ENCODE results near the gene PDE4C.

PDE4C gene

DNA sequence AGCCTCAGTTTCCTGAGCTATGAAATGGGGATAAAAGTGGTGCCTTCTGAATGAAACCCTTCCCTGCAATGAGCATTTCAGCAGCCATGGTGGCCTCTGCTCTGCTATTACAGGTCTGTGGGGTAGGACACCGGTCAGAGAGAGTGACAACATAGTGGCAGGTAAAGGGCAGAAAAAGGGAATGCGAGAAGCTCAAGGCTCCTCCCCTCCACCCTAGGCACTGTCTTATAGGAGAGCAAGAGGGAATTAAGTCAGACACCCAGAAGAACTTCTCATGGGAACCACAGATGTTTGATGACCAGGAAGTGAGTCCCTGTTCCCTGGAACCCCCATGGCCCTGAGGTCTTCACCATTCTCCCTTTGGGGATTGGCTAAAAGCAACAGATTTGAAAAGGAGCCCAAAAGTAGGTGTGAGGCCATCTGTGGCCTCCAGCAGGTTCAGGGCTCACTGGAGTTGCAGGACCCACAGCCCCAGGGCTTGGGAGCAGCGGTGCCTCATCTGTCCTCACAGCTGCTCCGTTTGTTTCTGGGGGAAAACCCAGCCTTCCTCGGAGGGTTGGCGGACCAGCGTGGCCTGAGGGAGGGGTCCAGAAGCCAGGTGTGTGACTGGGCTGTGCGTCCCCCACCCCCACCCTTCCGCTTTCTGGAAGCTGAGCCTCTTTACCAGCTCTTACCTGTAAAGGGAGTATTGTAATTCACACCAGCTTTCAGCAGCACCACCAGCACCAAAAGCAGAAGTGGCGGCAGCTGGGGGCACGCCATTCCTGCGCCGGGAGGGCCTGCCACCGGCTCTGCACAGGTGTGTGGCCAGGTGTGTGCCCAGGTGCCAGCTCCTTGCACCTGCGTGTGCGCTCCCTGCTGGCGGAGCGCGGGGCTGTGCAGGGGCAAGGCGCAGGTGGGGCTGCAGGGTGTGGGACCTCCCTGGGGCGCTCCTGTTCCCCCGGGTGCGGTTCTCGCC is 28.6 kb upstream of the PDE4C start:
- DNase-seq = no peak

DNA sequence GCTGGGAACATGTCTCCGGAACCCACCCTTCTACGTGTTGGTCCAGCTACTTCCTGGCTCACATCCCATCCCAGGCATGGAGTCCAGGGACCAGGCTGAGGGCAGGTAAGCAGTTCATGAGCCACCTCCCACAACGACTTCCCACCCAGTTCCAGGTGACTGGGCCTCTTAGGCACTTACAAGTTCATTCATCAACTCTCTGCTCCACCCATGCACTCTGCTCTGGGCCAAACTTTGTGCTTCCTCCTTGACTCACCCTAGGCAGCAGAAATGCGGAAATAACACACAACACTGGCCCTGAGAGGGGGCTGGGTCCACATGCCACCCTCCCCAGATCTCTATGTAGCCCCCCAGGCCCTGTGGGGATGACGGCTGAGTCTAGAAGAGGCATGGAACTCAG is 27.5 kb upstream of the PDE4C start:
- DNase-seq = peak in 2 of 4 experiments; percentile 16 to 70

DNA sequence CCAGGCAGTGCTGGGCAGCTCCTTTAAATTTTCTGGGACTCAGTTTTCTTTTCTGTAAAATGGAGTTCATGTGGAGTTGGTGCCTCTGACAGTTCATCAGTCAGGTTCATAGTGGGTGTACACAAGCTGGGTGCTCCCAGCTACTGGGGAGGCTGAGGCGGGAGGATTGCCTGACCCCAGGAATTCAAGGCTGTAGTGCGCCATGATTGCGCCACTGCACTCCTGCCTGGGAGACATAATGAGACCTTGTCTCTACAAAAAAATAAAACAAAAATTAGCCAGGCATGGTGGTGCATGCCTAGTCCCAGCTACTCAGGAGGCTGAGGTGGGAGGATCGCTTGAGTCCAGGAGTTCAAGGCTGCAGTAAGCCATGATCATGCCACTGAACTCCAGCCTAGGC is 26.9 kb upstream of the PDE4C start:
- no peak for DNase-seq

DNA sequence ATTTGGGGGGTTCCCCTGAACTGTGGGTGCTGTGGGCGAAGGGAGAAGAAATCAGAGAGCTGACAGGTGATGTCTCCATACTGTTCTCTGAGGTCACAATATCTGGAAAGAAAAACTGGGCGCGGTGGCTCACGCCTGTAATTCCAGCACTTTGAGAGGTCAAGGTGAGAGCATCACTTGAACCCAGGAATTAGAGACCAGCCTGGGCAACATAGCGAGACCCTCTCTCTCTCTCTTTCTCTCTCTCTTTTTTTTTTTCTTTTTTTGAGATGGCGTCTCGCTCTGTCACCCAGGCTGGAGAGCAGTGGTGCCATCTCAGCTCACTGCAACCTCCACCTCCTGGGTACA is 26.1 kb upstream of the PDE4C start:
- no peak for DNase-seq

DNA sequence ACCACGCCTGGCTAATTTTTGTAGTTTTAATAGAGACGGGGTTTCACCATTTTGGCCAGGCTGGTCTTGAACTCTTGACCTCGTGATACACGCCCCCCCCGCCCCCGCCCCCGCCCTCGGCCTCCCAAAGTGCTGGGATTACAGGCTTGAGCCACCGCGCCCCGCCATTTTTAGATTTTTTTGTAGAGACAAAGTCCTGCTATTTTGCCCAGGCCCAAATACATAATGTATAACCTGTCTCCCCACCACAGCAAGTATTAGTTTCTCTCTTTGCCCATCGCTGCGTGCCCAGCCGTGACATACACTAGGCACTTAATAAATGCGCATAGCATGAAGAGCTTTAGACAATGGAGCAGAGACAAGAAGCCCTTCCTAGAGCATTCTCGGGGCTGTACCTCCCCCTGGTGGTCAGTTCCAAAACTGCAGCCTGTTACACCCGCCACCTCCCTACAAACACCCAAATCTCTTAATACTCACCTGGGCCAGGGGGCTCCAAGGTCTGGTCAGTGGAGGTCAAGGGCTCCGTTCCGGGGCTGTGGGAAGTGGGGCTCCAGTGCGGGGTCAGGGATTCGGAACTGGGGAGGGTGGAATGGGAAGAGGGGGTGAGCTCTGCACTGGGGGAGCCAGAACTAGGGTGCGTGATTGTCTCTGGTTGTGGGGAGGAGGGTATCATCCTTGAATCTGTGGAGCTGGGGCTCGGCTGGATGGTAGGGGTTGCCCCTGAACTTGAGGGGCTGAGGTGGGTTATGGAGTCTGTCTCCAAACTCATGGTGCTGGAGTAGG is 25.5 kb upstream of the PDE4C start:
- DNase-seq = peak; percentile 73 to 91 (median 82)

DNA sequence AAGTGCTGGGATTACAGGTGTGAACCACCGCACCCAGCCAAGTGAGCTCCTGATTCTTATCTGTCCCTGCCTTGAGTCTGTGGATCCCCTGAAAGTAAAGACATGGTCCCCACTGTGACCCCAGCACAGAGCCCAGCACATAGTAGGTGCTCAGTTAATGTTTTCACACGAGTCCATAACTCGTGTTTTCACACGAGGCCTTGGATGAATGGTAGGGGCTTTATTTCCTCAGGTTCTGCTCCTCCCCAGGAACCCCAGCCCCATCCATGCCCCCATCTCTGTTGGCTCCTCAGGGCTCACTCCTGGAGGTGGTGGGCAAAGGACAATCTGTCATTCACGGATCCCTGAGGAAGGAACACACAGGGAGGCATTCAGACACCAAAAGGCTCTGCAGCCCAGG is 23.6 kb upstream of the PDE4C start:
- DNase-seq = no peak

DNA sequence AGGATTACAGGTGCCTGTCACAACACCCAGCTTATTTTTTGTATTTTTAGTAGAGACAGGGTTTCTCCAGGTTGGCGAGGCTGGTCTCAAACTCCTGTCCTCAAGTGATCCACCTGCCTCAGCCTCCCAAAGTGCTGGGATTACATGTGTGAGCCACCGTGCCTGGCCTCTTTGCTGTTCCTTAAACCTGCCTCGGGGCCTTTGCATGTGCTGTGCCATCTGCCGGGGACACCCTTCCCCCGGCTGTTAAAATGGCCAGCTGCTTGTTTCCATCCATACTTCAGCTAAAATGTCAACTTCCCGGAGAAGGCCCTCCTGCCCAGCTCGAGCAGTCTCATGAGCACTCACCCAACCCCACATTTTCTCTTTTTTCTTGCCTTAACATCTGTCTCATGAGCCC is 19.1 kb upstream of the PDE4C start:
- DNase-seq = no peak

DNA sequence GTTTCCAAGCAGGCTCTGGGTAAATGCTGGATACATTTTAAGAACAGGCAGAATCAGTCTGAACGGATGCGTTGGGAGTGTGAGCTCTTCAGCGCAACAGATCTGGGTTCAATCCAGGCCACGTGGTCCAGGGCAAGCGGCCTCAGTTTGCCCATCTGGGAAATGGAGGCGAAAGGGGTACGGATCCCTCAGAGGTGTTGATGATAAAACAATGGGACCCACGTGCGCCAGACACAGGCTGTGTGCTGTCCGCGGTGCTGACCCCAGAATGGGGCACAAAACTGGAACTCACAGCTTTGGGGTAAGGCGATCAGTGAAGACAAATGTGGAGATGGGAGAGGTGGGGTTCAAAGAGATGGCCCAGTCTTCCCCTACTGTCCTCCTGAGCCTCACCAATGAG is 13.1 kb upstream of the PDE4C start:
- DNase-seq = peak in 1 of 4 experiments; percentile 39

DNA sequence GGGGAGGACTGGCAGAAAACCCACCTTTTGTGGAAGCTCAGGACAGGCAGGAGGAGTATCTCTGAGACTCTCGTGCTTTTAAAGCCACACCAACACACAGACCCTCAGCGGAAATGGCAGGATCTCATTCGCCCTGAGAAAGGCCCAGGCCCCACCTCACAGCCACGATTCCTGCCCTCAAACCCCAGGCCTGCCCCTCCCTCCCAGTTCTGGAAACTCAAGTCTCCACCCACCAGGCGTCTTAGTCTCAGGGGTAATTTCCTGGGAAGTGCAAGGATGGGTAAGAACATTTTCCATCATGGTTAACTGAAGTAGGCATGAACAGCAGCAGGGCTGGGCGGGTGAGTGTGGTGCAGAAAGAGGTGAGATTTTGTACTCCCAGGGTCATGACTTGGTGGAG is 8.0 kb upstream of the PDE4C start:
- no peak for DNase-seq

DNA sequence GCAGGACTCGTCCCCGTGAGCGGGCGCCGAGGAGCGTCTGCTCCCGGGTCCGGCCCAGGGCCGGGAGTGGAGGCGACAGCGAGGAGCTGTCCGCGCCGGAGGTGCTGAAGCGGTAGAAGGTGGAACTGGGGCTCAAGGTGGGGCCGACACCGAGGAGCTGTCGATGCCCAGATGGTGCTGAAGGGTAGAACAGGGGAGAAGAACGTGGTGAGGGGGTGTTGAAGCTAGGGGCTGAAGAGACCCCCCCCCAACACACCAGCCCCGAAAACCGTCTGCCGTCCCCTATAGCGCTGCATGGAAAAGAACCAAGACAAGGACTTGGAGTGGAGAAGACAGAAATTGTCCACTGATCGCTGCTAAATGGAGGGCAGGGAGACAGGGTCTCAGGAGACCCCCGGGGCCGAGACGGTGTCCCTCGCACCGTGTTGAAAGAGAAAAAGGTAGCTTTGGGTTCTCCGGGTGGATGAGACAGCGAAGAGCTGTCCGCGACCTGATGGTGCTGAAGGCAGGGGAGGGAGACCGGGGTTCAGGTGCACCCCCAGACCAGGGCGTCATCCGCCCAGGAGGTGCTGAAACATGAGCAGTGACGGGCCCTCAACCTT is 7.1 kb upstream of the PDE4C start:
- DNase-seq = peak; percentile 48 to 78 (median 63)

DNA sequence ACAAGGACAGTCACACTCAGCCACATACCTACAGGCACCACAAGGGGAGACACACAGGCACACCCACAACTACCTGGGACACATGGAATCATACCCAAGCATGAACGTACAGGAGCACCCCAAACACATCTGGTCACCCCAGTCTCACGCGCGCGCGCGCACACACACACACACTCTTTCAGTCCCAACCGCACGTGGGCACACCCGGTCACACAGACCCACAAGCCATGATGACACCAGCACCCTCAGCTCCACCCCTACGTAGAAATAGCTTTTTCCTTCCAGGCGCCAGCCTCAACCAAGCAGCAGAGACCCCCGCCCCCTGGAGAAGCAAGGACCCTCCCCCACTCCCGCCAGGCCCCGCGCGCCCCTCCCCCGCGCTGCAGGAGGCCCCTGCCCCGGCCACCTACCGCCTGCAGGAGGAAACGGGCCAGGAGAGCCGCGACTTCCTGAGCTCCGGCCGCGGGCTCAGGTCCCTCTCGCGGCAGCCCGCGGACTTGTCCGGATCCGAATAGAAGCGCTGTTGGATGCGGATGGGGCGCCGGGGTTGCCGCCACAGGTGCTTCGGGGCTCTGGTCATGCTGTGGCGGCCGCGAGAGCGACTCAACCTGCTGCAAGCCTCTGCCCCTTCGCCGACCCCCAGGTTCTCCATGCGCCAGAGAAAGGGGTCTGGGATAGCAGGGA is 6.4 kb upstream of the PDE4C start:
- peak in 2 of 4 experiments; percentile 33 to 34 for DNase-seq

DNA sequence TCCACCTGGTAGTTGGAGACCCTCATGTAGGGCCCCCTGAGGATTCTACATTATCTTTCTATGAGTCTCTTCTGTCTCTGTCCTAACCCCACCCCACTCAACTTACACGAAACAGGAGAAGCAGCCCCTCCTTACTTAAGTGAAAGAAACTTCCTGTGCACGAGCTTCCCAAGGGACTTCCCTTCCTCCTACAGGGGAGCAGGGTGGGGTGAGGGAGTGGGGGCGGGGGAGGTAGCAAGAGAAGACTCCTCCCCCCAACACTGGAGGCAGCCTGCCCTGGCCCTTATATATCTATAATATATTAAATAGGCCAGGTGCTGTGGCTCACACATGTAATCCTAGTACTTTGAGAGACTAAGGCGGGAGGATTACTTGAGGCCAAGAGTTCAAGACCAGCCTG is 5.5 kb upstream of the PDE4C start:
- DNase-seq = peak in 3 of 4 experiments; percentile 49 to 59 (median 56)

DNA sequence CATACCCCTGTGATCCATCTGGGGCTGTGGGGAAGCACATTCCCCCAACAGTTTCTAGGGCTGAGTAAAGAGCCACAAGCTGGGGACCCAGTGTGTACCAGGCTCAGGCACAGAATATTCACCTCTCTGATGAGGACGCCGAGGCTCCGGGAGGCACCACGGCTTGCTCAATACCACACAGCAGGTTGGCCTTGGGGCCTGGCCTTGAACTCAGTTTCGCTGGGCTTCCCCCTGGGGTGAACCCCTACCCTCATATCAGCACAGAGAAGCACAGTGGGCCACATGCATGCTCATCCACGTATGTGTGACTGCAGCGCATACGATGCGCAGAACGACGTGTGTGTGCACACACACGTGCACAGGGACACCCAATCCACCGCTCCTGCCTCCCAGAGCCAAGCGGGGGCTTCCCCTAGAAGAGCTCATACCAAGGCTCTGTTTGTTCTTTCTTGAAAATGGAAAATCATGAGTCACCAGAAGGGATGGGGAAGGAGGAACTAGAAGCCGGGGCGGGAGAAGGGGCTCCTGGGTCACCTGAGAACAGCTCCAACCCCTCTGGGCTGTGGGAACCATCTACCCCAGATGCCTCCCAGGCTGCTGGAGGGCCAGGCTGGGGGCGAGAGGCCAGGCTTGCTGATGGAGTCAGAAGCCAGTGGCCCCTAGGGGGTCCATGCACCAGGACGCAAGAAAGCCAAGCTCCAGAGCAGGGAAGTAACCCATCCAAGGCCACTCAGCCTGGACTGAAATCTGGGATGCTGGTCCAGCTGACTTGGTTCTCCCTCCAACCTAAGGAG is 4.9 kb upstream of the PDE4C start:
- peak; percentile 55 to 79 (median 76) for DNase-seq

DNA sequence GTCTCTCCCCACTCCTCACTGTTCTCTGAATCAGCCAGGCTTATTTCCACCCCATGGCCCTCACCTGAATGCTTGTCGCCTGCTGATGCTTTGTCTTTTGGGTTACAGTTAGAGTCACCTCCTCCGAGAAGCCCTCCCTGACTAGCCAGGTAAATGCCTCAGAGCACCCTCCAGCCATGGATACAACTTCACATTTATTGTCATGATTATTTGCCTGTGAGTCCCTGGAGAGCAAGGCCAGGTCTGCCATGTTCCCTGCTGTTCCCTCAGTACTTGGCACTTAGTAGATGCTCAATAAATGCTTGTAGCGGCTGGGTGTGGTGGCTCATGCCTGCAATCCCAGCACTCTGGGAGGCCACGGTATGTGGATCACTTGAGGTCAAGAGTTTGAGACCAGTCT is 3.7 kb upstream of the PDE4C start:
- no peak for DNase-seq

DNA sequence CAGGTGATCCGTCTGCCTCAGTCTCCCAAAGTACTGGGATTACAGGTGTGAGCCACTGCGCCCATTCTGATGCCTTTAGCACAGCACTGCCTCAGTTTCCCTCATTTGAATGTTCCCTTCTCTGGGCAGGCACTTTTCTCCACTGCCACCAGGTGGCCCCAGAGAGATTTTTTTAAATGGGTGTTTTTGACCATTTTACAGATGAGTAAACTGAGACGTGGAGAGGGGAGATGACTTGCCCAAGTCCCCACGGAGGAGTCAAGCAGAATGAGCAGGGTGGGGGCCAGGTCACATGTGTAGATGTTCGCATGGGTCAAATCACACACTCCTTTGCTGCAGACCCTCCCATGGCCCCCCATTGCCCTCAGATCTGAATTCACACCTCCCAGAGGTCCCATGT is 3.2 kb upstream of the PDE4C start:
- DNase-seq = no peak

DNA sequence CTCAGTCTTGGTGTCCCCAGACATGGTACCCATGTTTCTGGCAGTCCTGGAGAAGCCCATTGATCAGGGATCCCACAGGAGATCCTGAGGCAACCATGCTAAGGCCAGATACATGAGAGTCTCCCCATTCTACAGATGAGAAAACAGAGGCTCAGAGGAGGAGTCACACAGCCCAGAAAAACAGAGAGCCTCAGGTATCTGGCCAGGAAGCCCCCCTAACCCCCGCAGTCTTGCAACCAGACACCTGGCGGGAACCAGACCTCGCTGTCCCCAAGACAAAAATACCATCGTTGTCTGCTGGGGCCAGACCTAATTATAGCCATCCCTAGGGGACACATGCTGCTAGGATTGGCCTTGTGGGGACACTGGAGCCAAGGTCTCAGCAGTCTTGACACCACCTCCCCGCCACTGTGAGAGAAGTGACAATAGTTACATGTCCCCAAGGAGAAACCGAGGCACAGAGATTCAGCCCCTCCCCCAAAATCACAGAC is 1.6 kb upstream of the PDE4C start:
- no peak for DNase-seq

DNA sequence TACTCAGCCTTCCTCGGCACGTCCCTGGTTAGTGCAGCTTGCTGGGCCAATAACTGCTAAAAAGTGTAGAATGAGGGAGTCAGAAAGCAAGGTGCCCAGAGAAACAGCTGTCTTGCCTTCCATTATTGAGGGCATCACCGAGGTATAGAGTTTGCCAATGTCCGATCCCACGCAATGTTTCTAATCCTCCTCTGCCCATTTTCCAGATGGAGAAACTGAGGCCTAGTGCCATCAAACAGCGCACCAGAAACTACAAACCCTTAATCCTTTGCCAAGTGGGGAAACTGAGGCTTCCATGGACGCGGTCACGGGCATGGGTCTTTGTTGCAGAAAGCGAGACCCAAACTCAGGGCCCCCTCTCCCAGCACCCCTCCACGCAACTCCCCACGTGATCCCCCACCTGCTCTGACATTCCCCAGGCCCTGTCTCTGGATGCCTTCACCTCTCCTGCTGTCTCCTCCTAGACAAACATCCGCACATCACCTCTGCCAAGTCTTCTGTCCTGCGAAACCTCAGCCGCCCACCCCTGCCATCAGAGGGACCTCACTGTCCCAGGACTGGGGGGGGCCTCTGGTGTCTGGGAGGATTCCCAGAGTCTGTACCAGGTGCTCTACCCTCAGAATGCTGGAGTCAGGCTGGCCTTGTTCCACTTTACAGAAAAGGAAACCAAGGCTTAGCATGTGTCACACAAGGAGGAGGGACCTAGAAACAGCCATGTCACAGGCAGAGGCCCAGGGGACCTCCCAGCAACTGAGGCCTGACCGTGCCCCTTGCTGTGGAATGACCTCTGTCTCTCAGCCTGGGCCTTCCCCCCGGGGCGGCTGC is 930 bp upstream of the PDE4C start:
- no peak for DNase-seq

DNA sequence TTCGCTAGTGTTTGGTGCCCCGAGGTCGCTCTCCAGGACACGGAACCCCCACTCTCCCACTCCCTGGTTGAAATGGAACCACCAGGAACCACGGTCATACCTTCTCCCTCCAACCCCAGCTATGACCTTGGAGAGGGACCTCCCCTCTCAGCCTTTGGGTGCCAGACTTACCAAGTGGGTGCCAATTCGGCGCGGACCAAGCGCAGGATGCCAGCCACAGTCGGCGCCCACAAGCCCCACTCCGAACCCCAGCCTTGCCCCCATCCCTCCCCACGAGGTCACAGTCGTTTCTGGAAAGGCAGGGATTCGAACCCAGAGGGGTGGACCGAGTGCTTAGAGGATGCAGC is 910 bp downstream of the PDE4C start:
- no peak for DNase-seq

DNA sequence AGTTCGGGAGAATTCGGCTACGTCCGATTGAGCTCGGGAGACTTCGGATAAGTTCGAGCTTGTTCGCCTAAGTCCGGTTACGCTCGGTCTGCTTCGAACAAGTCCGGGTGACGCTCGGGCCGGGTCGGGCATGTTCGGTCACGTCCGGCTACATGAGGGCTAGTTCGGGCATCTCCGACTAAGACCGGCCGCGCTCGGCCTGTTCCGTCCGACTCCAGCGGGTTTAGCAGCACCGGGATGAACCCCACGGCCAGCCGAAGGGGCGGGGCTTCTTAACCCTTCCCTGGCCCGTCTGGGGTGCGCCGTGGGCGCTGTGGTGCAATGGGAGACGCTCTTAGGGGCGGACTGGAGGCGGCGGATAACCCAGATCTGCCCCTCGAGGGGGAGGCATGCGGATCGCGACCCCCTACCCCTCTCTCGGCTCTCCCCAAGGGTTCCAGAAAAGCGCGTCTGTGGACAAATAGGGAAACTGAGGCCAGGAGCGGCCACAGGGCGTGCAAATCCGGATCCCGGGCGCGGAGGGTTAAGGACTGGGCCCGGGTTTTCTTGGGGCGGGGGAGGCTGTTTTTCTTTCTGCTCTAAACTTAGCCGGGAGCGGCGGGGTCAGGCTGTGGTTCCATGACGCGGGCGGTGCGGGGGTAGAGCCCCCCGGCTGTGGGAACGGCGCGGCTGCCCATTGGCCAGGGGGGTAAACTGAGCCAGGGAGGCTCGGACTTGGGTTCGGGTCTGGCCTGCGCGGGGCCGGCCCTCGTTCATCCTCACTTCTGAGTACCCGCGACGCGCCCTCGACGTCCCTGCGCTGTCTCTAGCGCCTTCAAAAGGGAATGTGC is 1.5 kb downstream of the PDE4C start:
- peak; percentile 99 for DNase-seq
